ENCODE data around the gene TTYH2.
"Not testable (repeated sequence)": the region's sequence is repeated elsewhere in the genome, so short reads cannot be mapped to it uniquely, and the experiment has no call there.

The TTYH2 gene

DNA sequence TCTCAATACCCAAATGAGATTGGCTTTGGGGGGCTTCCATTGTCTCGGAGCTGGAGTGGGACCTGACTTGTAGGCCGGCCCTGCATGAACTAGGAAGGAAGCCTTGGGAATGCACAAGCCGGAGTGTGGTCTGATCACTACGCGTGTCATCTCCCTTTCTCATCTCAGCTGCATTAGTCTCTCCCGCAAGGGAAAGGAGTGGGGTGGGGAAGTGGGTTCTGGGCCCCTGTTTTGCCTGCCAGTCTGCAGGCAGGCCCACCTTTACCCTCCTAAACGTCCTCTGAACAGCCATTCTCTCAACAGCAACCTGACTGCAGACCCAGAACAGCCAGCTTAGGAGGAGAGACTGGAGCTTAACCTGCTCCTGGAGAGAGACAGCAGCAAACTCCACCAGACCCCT is 49.2 kb downstream of the TTYH2 start:
- H3K4me3 ChIP-seq (ENCODE audit: low read depth, low read length), result no peak overlapping the region
- TF ChIP-seq POLR2A (IDR thresholded peaks at IDR 0.05; ENCODE audit: extremely low read depth, insufficient read length), result no peak
- TF ChIP-seq MYC (IDR thresholded peaks at IDR 0.05; ENCODE audit: low read depth, low read length), result no peak
- TF ChIP-seq, protein P1, sequence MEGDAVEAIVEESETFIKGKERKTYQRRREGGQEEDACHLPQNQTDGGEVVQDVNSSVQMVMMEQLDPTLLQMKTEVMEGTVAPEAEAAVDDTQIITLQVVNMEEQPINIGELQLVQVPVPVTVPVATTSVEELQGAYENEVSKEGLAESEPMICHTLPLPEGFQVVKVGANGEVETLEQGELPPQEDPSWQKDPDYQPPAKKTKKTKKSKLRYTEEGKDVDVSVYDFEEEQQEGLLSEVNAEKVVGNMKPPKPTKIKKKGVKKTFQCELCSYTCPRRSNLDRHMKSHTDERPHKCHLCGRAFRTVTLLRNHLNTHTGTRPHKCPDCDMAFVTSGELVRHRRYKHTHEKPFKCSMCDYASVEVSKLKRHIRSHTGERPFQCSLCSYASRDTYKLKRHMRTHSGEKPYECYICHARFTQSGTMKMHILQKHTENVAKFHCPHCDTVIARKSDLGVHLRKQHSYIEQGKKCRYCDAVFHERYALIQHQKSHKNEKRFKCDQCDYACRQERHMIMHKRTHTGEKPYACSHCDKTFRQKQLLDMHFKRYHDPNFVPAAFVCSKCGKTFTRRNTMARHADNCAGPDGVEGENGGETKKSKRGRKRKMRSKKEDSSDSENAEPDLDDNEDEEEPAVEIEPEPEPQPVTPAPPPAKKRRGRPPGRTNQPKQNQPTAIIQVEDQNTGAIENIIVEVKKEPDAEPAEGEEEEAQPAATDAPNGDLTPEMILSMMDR (IDR thresholded peaks at IDR 0.05; ENCODE audit: low read depth, low read length), result no peak
- TF ChIP-seq, protein P2, sequence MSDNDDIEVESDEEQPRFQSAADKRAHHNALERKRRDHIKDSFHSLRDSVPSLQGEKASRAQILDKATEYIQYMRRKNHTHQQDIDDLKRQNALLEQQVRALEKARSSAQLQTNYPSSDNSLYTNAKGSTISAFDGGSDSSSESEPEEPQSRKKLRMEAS (IDR thresholded peaks at IDR 0.05; ENCODE audit: low read depth, low read length), result no peak
- no peak for DNase-seq (ENCODE audit: low read depth)

DNA sequence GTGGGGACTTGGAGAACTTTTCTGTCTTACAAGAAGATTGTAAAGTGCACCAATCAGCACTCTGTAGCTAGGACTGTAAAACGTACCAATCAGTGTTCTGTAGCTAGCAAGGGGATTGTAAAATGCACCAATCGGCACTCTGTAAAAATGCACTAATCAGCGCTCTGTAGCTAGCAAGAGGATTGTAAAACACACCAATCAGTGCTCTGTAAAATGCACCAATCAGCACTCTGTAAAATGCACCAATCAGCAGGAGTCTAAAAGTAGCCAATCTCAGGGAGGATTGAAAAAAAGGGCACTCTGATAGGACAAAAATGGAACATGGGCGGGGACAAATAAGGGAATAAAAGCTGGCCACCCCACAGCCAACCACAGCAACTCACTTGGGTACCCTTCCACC is 53.7 kb downstream of the TTYH2 start:
- not testable (repeated sequence) for H3K4me3 ChIP-seq (ENCODE audit: low read depth, low read length)

GRCh38 chr17:74267579-74267978 is 54.2 kb downstream of the TTYH2 start:
- no peak for DNase-seq (ENCODE audit: low read depth)
- TF ChIP-seq, protein P2 (IDR thresholded peaks at IDR 0.05; ENCODE audit: low read depth, low read length), result no peak
- no peak for TF ChIP-seq POLR2A (IDR thresholded peaks at IDR 0.05; ENCODE audit: extremely low read depth, insufficient read length)
- no peak for TF ChIP-seq MYC (IDR thresholded peaks at IDR 0.05; ENCODE audit: low read depth, low read length)
- TF ChIP-seq, protein P1 (IDR thresholded peaks at IDR 0.05; ENCODE audit: low read depth, low read length), result no peak
- H3K4me3 ChIP-seq (ENCODE audit: low read depth, low read length), result no peak overlapping the region

More for the DNA sequence above, 53.7 kb downstream of the TTYH2 start:
- DNase-seq (ENCODE audit: low read depth), result not testable (repeated sequence)

- H3K4me3 ChIP-seq (ENCODE audit: low read depth, low read length), result no peak overlapping the region
- TF ChIP-seq POLR2A (IDR thresholded peaks at IDR 0.05; ENCODE audit: extremely low read depth, insufficient read length), result no peak
- TF ChIP-seq MYC (IDR thresholded peaks at IDR 0.05; ENCODE audit: low read depth, low read length), result no peak
- TF ChIP-seq, protein P1 (IDR thresholded peaks at IDR 0.05; ENCODE audit: low read depth, low read length), result no peak
- TF ChIP-seq, protein P2 (IDR thresholded peaks at IDR 0.05; ENCODE audit: low read depth, low read length), result no peak
- DNase-seq (ENCODE audit: low read depth), result no peak
Measured at GRCh38 chr17:74267987-74268499, 54.7 kb downstream of the TTYH2 start.

DNA sequence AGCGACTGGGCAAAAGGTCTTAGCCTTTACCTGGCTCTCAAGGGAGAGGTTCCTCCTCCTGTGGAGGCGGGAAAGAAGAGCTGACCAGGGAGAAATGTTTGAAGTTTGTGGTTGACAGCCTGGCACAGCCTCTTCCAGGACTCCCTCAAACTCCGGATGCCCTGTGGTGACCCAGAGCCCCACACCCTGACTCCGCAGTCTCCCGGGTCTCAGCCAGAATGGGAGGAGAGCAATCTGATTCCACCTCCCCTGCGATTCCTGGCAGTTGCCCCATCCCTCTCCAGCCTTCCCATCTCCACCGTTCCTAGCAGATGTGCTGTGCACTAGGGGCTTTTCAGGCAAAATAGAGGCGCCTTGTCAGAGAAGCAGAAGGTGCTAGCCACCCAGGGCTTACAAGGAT is 55.2 kb downstream of the TTYH2 start:
- no peak for DNase-seq (ENCODE audit: low read depth)
- no peak overlapping the region for H3K4me3 ChIP-seq (ENCODE audit: low read depth, low read length)
- TF ChIP-seq, protein P1 (IDR thresholded peaks at IDR 0.05; ENCODE audit: low read depth, low read length), result no peak
- no peak for TF ChIP-seq POLR2A (IDR thresholded peaks at IDR 0.05; ENCODE audit: extremely low read depth, insufficient read length)
- no peak for TF ChIP-seq MYC (IDR thresholded peaks at IDR 0.05; ENCODE audit: low read depth, low read length)
- TF ChIP-seq, protein P2 (IDR thresholded peaks at IDR 0.05; ENCODE audit: low read depth, low read length), result no peak

DNA sequence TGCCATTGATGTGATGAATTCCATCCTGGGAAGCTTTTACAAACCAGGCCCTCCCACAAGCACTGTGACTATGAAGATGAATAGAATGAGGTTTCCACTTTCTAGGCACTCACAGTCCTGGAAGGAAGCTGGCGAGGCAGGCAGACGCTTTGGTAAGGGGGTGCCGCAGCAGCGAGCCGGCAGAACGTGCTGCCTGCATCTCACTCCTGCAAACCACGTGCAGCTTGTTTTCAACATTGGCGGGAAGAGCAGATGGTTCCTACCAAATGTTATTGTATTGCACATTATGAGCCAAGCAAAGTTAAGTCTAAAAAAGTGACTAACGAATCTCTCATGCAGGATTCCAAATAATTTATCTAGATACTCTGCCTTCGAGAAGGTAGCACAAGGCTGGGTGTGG is 57.0 kb downstream of the TTYH2 start:
- H3K4me3 ChIP-seq (ENCODE audit: low read depth, low read length), result no peak overlapping the region

More for the DNA sequence above, 57.0 kb downstream of the TTYH2 start:
- TF ChIP-seq, protein P1 (IDR thresholded peaks at IDR 0.05; ENCODE audit: low read depth, low read length), result no peak
- no peak for TF ChIP-seq POLR2A (IDR thresholded peaks at IDR 0.05; ENCODE audit: extremely low read depth, insufficient read length)
- TF ChIP-seq MYC (IDR thresholded peaks at IDR 0.05; ENCODE audit: low read depth, low read length), result no peak
- TF ChIP-seq, protein P2 (IDR thresholded peaks at IDR 0.05; ENCODE audit: low read depth, low read length), result no peak
- no peak for DNase-seq (ENCODE audit: low read depth)

Data from NB4 (cell line).